Activated CD8-positive, alpha-beta T cell treated with anti-CD3 and anti-CD28 coated beads for 36 hours (primary cell): ENCODE measurements around the gene ELMO2. TPM values are rescaled to one million over a fixed set of nuclear protein-coding genes. Genes with fewer than 3 reads are reported as not detected.

Source experiments
- ATAC-seq: fragments of 200-7000 bp; cut with Tn5 transposase; one replicate; pipeline ENCODE4 v1.10.0; 2021; ENCODE audit warnings: mild to moderate bottlenecking, moderate library complexity
- CTCF ChIA-PET: fragments of 350-600 bp; sonication (Branson Sonifier 250); formaldehyde crosslinking; loops from one replicate; lab custom pipeline; 2021; ENCODE audit warnings: antibody characterized with exemption; lab: Charles Lee
- POLR2A ChIA-PET: fragments of 350-600 bp; sonication (Branson Sonifier 250); formaldehyde crosslinking; loops from one replicate; lab custom pipeline; 2021; ENCODE audit warnings: antibody characterized with exemption; lab: Charles Lee
- DNase-seq: peaks from one replicate; pipeline ENCODE4 v3.0.0-alpha.2; 2020
- H3K27ac Mint-ChIP-seq: one replicate; pipeline ENCODE4 v1.8.0; 2021; ENCODE audit warnings: mild to moderate bottlenecking, mixed read lengths
- H3K27me3 Mint-ChIP-seq: one replicate; pipeline ENCODE4 v1.8.0; 2021; ENCODE audit warnings: mixed read lengths
- H3K36me3 Mint-ChIP-seq: one replicate; pipeline ENCODE4 v1.8.0; 2021; ENCODE audit warnings: low read depth, mixed read lengths
- H3K4me1 Mint-ChIP-seq: one replicate; pipeline ENCODE4 v1.8.0; 2021; ENCODE audit warnings: low read depth, mixed read lengths
- H3K4me3 Mint-ChIP-seq: one replicate; pipeline ENCODE4 v1.8.0; 2021; ENCODE audit warnings: mild to moderate bottlenecking, moderate library complexity, mixed read lengths
- H3K9me3 Mint-ChIP-seq: one replicate; pipeline ENCODE4 v1.8.0; 2021; ENCODE audit warnings: mixed read lengths
- intact Hi-C: fragments of 100-400 bp; cut with micrococcal nuclease; formaldehyde crosslinking; loops from one replicate; pipeline ENCODE4 v1.10.0; 2022
- total RNA-seq, 2 experiments: library from RNA; stranded (reverse); gene quantifications; one replicate each; pipeline ENCODE4 v1.2.3, GENCODE V29; 2021
- TF ChIP-seq, protein P1 (sequence below): fragments of 200-600 bp; IDR thresholded peaks from one replicate; pipeline ENCODE4 v1.8.0; 2022; ENCODE audit warnings: antibody characterized with exemption, mild to moderate bottlenecking

The ELMO2 gene
- total RNA-seq, 2 experiments from 2014 or later: 36.2 to 38.1 TPM

DNA sequence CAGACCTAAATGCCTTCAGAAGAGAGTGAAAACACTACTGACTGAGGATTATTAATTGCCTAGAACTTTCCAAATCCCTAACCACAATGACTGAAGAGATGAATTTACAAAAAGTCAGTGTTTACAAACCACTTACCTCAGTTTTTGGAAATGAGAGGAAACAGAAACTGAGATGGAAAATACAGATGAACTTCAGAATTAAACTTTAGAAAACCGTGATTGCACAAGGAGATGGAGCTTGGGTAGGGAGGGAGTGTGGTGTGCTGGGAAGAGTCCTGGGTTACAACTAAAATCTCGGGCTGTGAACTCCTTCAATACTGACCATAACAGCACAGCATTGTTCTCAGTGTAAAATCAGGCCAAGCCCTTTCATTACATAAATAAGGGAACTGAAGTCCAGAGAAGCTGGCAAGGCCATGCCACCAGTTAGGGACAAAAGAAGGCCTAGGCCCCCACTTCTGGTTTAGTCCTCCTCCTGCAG is 4.0 kb downstream of the ELMO2 start:
- intact Hi-C loops: loop anchor here (5.0 kb wide), 1 partner anchor 35 kb away; no protein-coding TSS in a partner anchor
- TF ChIP-seq, protein P1, sequence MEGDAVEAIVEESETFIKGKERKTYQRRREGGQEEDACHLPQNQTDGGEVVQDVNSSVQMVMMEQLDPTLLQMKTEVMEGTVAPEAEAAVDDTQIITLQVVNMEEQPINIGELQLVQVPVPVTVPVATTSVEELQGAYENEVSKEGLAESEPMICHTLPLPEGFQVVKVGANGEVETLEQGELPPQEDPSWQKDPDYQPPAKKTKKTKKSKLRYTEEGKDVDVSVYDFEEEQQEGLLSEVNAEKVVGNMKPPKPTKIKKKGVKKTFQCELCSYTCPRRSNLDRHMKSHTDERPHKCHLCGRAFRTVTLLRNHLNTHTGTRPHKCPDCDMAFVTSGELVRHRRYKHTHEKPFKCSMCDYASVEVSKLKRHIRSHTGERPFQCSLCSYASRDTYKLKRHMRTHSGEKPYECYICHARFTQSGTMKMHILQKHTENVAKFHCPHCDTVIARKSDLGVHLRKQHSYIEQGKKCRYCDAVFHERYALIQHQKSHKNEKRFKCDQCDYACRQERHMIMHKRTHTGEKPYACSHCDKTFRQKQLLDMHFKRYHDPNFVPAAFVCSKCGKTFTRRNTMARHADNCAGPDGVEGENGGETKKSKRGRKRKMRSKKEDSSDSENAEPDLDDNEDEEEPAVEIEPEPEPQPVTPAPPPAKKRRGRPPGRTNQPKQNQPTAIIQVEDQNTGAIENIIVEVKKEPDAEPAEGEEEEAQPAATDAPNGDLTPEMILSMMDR: no peak
- Mint-ChIP-seq H3K9me3 (no peaks in the 10 kb centered on the region), H3K27ac (peak overlapping the region; percentile 88), H3K27me3 (no peaks in the 10 kb centered on the region), H3K4me3 (no peak overlapping the region), H3K4me1 (peaks cover 65% of the 10 kb centered on the region), H3K36me3 (peaks cover 6% of the 10 kb centered on the region)
- ChIA-PET CTCF (interaction anchor here (1.0 to 1.9 kb wide), 5 partner anchors 9 to 390 kb away, joined by 3 to 7 read pairs (median 3); no protein-coding TSS in a partner anchor), POLR2A (interaction anchor here (6.8 kb wide), 1 partner anchor 39 kb away, joined by 32 read pairs; no protein-coding TSS in a partner anchor)
- no peak for ATAC-seq
- DNase-seq: no peak

DNA sequence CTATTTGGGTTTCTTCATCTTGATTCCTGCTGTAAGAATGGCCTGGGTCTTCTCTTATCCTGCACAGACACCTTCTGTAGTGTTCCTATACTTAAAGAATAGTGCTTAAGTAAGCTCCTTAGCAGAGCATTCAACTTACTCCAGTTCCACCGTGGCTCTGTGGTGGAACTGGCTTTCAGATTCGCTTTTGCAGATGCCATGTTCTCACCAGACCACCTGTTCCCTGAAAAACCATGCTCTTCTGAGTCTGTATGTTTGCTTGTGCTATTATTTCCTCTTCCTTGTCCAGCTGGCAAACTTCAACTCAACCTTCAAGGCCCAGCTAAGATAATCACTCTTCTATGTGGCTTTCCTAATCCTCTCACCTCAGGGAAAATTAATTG is 4.9 kb downstream of the ELMO2 start:
- Mint-ChIP-seq H3K4me1 (peaks cover 62% of the 10 kb centered on the region), H3K4me3 (peak overlapping the region; percentile 48), H3K27me3 (no peaks in the 10 kb centered on the region), H3K36me3 (peaks cover 11% of the 10 kb centered on the region), H3K9me3 (no peaks in the 10 kb centered on the region), H3K27ac (peak overlapping the region; percentile 88)
- intact Hi-C loops: loop anchor here (5.0 kb wide), 1 partner anchor 34 kb away; no protein-coding TSS in a partner anchor
- TF ChIP-seq, protein P1: no peak
- POLR2A ChIA-PET: interaction anchor here (0.9 to 6.8 kb wide), 5 partner anchors 27 to 57 kb away, joined by 3 to 32 read pairs (median 4); no protein-coding TSS in a partner anchor
- peak; percentile 56 for DNase-seq
- ATAC-seq: peak; percentile 28
- CTCF ChIA-PET: interaction anchor here (0.7 to 1.7 kb wide), 7 partner anchors 11 to 430 kb away, joined by 3 to 4 read pairs (median 3); partner anchors contain the start of gene TP53RK

DNA sequence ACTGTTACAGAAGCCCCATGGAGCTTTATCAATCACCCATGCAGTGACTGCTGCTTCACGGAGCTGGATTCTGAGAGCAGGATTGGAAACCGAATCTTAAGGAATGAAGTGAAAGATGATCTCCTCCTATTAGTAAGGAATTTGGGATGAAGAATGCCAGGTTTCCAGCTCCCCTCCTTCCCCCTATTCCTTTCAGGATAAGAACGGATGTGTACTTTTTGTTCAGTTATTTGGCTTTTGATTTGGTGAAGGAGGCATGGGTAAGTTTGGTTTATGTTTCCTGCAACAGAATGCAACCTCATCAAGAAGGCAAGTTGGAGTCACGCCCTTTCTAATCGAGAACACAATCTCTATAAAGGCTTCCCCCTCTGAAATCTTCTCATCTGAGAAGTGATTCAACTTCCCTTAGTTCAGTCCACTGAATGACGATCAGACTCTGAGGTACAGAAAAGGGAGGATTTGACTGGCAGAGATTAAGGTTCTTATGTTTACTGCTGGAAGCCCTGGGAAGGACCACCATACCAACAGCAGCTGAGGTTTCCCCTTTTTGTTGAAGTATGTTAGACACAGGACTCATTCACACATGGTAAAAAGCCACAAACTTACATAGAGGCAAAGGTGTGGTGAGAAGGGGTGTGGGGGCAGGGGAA is 5.5 kb downstream of the ELMO2 start:
- H3K27ac Mint-ChIP-seq: peak overlapping the region; percentile 88
- no peaks in the 10 kb centered on the region for H3K9me3 Mint-ChIP-seq
- H3K27me3 Mint-ChIP-seq: no peaks in the 10 kb centered on the region
- H3K4me1 Mint-ChIP-seq: peaks cover 62% of the 10 kb centered on the region
- intact Hi-C loops: loop anchor here (5.0 kb wide), 1 partner anchor 34 kb away; no protein-coding TSS in a partner anchor
- CTCF ChIA-PET: interaction anchor here (0.7 to 2.1 kb wide), 7 partner anchors 36 to 430 kb away, joined by 3 to 5 read pairs (median 3); partner anchors contain the start of gene TP53RK
- POLR2A ChIA-PET: interaction anchor here (0.9 to 6.8 kb wide), 6 partner anchors 18 to 56 kb away, joined by 3 to 32 read pairs (median 4); no protein-coding TSS in a partner anchor
- H3K4me3 Mint-ChIP-seq: peak overlapping the region; percentile 48
- DNase-seq: peak; percentile 49
- H3K36me3 Mint-ChIP-seq: peaks cover 11% of the 10 kb centered on the region
- TF ChIP-seq, protein P1: no peak
- ATAC-seq: peak; percentile 85

DNA sequence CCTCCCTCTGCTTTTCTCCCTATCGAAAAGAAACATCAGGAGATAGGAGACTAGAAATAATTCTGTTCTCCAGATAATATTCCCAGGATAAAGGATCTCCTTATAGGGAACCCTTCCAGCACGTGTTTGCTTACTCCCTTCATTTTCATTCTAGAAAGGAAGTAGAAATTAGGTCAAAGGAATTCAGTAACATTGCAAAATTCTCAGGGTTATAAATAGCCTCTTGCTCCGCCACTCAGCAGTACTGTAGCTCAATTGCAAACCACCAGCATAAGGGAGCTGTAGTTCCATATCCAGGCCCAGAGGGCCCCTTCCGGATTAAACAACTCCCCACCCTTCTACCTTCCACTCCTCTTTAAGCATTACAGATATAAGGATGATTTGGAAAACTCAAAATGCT is 6.2 kb downstream of the ELMO2 start:
- ATAC-seq: no peak

More for the DNA sequence above, 6.2 kb downstream of the ELMO2 start:
- peak overlapping the region; percentile 48 for H3K4me3 Mint-ChIP-seq
- no peaks in the 10 kb centered on the region for H3K9me3 Mint-ChIP-seq
- H3K27me3 Mint-ChIP-seq: no peaks in the 10 kb centered on the region
- ChIA-PET CTCF (interaction anchor here (0.7 to 2.1 kb wide), 6 partner anchors 17 to 289 kb away, joined by 3 to 5 read pairs (median 4); partner anchors contain the start of gene TP53RK), POLR2A (interaction anchor here (1.1 to 6.8 kb wide), 5 partner anchors 17 to 55 kb away, joined by 3 to 32 read pairs (median 4); no protein-coding TSS in a partner anchor)
- H3K36me3 Mint-ChIP-seq: peaks cover 11% of the 10 kb centered on the region
- intact Hi-C loops: loop anchor here (5.0 kb wide), 1 partner anchor 33 kb away; no protein-coding TSS in a partner anchor
- H3K4me1 Mint-ChIP-seq: peaks cover 64% of the 10 kb centered on the region
- no peak for DNase-seq
- TF ChIP-seq, protein P1: no peak
- peak overlapping the region; percentile 88 for H3K27ac Mint-ChIP-seq
